GM12872 (cell line): ENCODE measurements around the gene GLRX3.

Experiments
- CTCF ChIP-seq: IDR thresholded peaks from 3 replicates; pipeline ENCODE4 v1.5.1; 2011; ENCODE audit warnings: low read depth, mild to moderate bottlenecking, low read length, moderate library complexity; ENCODE audit not compliant: insufficient read depth

Gene GLRX3

DNA sequence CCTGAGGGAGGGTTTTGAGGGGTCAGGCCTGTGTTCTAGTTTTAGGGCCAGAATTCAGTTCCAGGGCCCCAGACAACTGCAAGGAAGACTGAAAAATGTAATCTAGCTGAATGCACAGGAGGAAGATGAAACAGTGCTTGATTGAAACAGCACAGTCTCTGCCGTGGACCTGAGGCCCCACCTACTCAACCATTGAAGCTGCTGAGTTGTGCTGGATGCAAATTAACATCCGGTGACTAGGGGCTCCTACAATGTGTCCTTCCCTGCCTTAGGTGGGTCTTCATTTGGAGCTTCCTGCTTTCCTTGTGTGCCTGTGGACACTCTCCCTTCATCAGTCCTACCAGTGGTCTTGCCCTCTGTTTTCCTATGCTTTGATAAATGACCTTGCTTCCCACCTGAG, 5.7 kb downstream of the GLRX3 start:
- no peak for TF ChIP-seq CTCF

DNA sequence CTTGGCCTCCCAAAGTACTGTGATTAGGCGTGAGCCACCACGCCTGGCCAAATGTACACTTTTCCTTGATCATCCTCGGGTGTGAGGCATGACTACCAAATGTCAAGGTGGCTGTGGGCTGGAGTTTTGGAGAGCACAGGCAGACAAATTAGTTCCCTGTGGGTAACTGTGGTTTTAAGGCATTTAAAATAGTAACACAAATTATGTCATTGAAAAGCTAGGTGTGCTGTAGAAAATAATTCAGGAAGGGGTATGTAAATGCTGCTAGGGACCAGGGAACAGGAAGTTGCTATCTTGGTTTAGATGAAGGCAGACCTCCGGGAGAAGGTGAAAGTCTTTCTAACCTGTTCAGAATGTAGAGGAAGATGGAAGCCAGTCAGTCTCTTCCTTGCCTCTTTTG, 9.9 kb downstream of the GLRX3 start:
- no peak for TF ChIP-seq CTCF

DNA sequence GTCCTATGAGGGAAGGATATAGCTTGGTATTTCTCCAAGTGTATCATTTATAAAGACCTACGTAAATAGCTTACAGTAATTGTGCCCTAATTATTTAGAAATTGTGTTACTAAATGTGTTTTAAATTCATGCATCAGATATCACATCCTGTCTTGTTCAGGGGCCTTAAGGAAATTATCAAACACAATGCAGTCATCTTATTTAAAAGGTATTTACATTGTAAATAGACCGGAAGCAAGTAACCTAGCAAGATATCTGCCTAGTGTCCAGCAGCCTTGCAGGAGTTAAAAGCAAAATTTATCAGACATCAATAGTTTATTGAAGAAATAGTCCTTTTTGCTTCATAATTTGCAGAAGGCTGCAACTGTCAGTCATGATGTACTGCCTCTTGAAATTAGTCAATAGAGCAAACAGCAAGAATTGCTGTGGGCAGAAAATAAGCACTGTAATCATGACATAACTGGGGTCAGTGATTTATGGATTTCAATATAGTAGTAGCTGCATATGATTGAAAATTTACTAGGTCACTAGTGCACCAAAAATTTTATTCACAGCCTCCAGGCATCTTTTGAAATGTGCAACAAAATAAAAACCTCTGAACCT, 23.1 kb downstream of the GLRX3 start:
- TF ChIP-seq CTCF = no peak

DNA sequence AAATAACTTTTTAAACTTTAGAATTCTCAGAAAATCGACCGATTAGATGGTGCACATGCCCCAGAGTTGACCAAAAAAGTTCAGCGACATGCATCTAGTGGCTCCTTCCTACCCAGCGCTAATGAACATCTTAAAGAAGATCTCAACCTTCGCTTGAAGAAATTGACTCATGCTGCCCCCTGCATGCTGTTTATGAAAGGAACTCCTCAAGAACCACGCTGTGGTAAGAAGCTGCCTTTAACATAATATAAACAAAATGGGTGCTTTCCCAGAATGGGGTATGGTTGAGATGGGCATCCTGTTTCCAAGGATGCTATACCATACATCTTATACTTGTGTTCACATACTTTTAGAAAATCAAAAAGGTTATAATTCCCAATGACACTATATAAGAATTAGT, 24.6 kb downstream of the GLRX3 start:
- peak; percentile 22; the same call in 1 of the 3 replicates for TF ChIP-seq CTCF

DNA sequence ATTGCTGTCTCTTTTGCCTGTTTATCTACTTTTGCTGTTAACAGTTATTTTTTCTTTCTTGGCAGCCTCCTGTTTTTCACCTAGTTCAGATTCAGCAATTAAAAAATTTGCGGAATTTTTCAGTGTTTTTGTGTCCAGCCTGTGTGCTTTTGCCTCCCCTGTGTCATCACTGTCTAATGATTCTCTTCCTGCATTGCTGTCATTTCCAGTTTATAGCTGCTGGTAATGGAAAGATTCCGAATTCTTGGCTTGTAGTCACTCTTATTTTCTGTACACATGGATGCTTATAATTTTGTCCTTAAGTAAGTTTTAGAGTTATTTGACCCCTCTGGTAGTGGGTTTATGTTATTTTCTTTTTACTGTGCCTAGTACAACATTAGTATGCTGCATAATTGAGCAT, 25.1 kb downstream of the GLRX3 start:
- no peak for TF ChIP-seq CTCF

DNA sequence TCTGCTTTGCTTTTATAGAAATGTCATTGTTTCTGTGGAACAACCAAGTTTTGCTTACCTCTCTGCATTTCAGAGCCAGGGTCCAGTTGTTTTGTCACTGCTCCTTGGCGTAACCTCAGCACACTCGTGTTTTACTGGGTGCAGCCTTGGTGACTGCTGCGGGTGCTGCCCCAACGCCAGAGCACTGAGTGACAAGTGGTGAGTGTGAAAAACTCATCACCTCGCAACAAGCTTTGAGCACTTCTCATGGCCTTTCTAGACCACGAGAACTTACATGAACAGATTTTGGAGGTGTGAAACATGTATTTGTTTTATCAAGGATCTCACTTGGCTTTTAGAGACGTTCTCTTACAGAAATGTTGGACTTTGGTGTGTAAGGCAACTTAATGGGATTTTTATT, 31.0 kb downstream of the GLRX3 start:
- TF ChIP-seq CTCF = no peak

DNA sequence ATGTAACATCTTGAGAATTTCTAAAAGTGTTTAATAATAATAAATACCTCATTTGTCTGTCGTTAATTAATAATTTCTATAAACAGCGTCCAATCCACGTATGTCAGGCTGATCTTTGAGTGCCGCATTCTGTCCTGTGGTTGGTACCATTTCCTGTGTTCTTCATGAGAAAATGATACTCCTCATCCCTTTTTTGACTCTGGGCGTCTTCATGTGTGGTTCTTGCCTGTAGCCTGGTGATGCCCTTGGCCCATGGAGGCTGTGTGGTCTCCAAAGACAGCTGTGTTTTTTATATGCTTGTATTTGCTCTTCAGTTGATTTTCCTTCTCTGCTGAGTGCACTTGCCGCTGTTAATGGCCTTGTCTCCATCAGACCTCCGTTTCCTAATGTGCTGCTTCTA, 31.5 kb downstream of the GLRX3 start:
- no peak for TF ChIP-seq CTCF
